ENCODE results near the gene CES3.

DNA sequence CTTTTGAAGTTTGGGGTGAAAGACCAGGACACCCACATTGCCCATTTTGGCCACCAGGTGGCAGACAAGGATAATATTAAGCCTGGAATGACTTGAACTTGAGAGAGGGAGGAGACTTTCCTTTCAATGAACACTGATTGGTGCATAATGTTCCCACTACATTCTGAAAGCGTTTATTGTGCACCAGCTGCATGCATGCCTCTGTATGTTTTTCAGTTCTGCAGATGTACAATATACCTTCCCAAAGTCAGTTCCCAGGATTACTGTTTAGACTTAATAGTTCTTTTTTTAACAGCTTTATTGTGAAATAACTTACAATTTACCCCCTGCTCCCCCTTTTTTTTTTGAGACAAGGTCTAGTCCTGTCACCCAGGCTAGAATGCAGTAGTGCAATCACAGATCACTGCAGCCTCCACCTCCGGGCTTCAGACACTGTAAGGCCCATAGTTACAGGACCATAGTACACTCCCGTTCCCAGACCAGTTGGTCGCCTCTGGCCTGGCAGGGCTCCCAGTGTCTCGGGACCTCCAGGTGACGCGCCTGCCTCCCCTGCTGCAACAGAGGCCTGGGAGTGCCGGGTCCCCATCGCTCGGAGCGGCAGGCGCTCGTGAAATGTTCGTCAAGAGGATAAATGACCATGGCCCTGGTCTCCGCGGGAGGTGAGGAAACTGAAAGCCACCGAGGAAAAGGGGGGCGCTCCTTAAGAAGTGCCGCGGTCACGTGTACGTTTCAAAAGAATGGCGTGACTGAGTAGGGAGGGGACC lies 13.6 kb upstream of the CES3 start:
- TF ChIP-seq, protein P1, sequence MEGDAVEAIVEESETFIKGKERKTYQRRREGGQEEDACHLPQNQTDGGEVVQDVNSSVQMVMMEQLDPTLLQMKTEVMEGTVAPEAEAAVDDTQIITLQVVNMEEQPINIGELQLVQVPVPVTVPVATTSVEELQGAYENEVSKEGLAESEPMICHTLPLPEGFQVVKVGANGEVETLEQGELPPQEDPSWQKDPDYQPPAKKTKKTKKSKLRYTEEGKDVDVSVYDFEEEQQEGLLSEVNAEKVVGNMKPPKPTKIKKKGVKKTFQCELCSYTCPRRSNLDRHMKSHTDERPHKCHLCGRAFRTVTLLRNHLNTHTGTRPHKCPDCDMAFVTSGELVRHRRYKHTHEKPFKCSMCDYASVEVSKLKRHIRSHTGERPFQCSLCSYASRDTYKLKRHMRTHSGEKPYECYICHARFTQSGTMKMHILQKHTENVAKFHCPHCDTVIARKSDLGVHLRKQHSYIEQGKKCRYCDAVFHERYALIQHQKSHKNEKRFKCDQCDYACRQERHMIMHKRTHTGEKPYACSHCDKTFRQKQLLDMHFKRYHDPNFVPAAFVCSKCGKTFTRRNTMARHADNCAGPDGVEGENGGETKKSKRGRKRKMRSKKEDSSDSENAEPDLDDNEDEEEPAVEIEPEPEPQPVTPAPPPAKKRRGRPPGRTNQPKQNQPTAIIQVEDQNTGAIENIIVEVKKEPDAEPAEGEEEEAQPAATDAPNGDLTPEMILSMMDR (IDR thresholded peaks at IDR 0.05 in 4 of 5, conservative IDR thresholded peaks at IDR 0.05 in 1 of 5), result peak; percentile 83 to 96 (median 93)
- TF ChIP-seq POLR2A (IDR thresholded peaks at IDR 0.05), result peak; percentile 87 to 90

Data from gastrocnemius medialis (tissue), 4 donors.